Regular cardiac myocyte (primary cell): ENCODE results near the gene NACA. TPM values are rescaled to one million over a fixed set of nuclear protein-coding genes. Genes with fewer than 3 reads are reported as not detected.

Experiments
- total RNA-seq: library from RNA; depleted of rRNA; stranded (reverse); fragments of >200 nt; gene quantifications from 2 replicates; pipeline ENCODE4 v1.2.3, GENCODE V29; 2014

NACA gene
- 1,071 and 1,180 TPM in 2 replicates for total RNA-seq

DNA sequence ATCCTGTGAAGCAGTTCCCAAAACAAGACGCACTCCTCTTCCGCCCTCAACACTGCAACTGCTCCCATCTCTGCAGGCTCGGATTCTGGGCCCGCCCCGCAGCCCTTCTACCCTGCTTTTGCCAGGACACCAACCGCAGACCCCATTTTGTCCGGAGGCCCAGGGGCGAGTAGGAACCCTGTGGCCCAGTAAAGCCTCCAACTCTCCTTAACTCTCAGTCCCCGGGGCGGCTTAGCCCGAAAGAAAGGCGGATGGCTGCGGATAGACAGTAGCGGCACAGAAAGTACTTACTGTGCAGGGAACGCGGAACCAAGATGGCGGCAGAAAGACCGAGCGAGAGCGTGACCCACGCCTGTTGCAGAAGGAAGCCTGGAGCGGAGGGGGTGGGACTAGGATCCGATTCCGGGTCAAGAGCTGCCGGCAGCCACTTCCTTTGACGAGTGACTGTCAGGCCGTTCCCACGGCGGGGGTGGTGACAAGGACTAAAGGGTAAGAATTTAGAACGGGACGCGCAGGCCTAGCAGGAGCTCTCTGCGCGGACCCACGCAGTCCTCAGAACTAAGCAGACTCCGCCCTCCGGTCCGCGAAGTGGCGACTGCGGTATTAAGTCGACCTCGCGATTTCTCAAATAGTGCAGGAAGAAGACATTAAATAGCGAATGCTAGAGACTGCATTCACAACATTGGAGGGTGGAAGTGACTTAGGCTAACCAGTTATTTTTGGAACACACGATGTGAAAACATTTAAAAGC lies at the start of gene NACA:
Gene NACA, minus strand, starts transcription at position 328 of the 751 bp plus-strand sequence. CDS start 778 bp downstream, outside the sequence.

DNA sequence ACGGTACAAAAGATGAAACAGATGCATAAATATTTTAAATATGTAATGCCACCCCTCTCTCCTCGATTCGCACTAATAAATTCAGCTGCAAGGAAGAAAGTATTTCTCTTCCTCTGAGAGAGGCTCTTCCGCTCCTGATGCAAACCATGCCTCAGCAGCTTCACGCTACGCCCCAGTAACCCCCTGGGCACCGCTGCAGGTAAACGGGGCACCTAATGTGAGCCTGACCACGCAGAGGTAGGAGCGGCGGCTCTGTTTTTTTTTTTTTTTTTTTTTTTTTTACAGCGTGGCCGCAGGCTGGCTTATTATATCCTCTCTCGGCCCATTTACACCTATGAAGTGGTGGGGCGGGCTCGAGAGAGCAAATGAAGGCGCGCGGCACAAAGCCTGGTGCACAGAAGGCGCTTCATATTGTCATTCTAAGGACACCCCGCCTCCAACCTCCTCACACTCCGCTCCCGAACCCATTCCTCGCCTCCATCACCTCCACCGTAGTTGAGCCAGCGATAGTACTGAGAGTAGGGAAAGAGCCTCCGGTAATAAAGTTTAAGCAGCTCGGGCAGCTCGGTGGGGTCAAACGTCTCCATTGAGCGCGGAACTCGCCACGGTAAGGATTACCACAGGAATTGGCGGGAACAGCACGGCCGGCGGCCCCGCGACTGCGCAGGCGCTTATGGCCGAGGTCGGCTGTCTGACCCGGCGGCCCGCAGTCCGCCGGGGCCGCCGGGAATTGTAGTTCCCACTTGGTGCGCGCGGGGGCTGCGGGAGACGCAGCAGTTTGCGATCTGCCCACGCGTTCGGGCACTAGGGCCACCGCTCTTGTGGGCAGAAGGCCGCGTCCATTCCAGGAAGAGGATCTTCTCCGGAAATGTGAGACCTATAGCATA lies 26.9 kb upstream of the NACA start, which contains the start of gene PRIM1:
Gene PRIM1, minus strand, starts transcription at position 612 of the 887 bp plus-strand sequence. Its CDS starts 25 bp downstream, at position 587.

DNA sequence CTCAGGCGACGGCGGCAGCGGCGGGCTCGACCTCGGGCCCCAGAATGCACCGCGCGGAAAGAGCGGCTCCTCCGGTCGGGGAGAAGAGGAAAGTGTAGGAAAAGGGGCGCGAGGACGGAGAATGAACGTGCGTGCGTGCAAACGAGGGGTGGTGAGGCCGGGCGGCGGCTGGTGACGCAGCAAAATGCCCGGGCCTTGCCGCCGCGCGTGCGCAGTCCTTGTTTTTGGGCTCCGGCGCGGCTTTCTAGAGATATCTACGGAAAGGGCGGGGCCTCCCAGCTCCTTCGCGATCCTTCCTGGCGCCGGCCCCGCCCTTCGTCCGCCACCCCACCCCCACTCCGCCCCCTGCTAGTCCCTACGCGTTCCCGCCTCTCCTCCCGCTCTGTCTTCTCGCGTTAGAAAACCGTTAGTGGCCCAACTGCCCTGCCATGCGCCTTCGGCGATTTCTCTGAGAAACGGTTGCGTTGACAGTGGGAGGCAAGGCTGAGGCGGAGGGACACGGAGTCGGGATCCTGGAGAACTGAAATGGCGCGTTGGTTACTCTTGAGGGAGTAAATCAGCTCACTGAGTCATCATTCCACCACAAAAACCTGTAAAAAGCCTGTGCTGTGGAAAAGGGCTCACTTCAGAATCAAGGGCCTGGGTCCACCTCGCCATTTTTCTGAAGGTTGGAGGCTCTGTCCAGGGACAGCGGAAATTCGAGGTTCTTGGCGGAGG lies 36.8 kb downstream of the NACA start, which contains the start of gene PTGES3:
Gene PTGES3, minus strand, starts transcription at position 156 of the 717 bp plus-strand sequence. CDS start 285 bp downstream, outside the sequence.

Other genes with a start within 250 kb of the NACA start
- under 0.01 TPM in 1 of 2 replicates, not detected in the other for gene GLS2, start 237.1 kb downstream of the NACA start, total RNA-seq
- gene RBMS2, start 203.5 kb downstream of the NACA start, total RNA-seq, result 12.3 and 13.0 TPM in 2 replicates
- 13.2 and 13.6 TPM in 2 replicates for gene BAZ2A, start 95.0 kb downstream of the NACA start, total RNA-seq
- gene ATP5F1B, start 79.3 kb downstream of the NACA start, total RNA-seq, result 386 and 740 TPM in 2 replicates
- gene PTGES3, start 37.0 kb downstream of the NACA start, total RNA-seq, result 56.7 and 164 TPM in 2 replicates
- gene PRIM1, start 27.0 kb upstream of the NACA start, total RNA-seq, result 3.4 and 20.3 TPM in 2 replicates
- gene HSD17B6, start 38.0 kb upstream of the NACA start, total RNA-seq, result 1.3 and 3.1 TPM in 2 replicates
- not detected in 2 replicates for gene SDR9C7, start 209.1 kb upstream of the NACA start, total RNA-seq
- under 0.01 TPM in 2 replicates for gene RDH16, start 232.3 kb upstream of the NACA start, total RNA-seq